Testis (tissue), 3 donors: ENCODE data around the gene MRPS27. TPM values are rescaled to one million over a fixed set of nuclear protein-coding genes. Genes with fewer than 3 reads are reported as not detected.

Source experiments
- DNase-seq: peaks from one replicate; pipeline ENCODE4 v3.0.0-alpha.2; 2019
- H3K27ac ChIP-seq, 2 donors: fragments of 200-600 bp; sonication (generic); one replicate each; pipeline ENCODE4 v1.5.1; 2019
- H3K27me3 ChIP-seq: fragments of 200-600 bp; sonication (generic); one replicate; pipeline ENCODE4 v1.5.1; 2019
- H3K36me3 ChIP-seq: fragments of 200-600 bp; sonication (generic); one replicate; pipeline ENCODE4 v1.5.1; 2017; ENCODE audit warnings: low read depth; ENCODE audit errors: missing control alignments
- H3K4me1 ChIP-seq: fragments of 200-600 bp; sonication (generic); one replicate; pipeline ENCODE4 v1.5.1; 2019
- H3K4me3 ChIP-seq, 2 donors: fragments of 200-600 bp; sonication (generic); one replicate each; pipeline ENCODE4 v1.5.1; 2017 to 2019
- H3K9me3 ChIP-seq: fragments of 200-600 bp; sonication (generic); one replicate; pipeline ENCODE4 v1.5.1; 2017
- POLR2A ChIP-seq: fragments of 450-650 bp; IDR thresholded peaks from one replicate; pipeline ENCODE4 v1.6.1; 2017; ENCODE audit warnings: antibody characterized with exemption, mild to moderate bottlenecking, moderate library complexity
- WGBS, 2 donors: methylation state at CpG; one replicate each; pipeline ENCODE4 v1.1.5; 2018; 5-methylcytosine and 5-hydroxymethylcytosine counted together
- intact Hi-C: fragments of 100-400 bp; cut with DNase I; formaldehyde crosslinking; loops from one replicate; pipeline ENCODE4 v1.15.1; 2023; ENCODE audit warnings: low total_unique reads
- polyA plus RNA-seq: library from polyadenylated mRNA; stranded (reverse); fragments of 350-450 nt; fragmentation: Illumina TruSeq; extraction: RNeasy Lipid Tissue Mini Kit (QIAGEN cat#74804); gene quantifications from one replicate; pipeline ENCODE4 v1.2.3, GENCODE V29; 2014; ENCODE audit warnings: low read depth, low replicate concordance; ENCODE audit not compliant: insufficient read depth
- total RNA-seq, 2 donors: library from RNA; depleted of rRNA; stranded (reverse); fragments of >200 nt; gene quantifications; one replicate each; pipeline ENCODE4 v1.2.3, GENCODE V29; 2016
- TF ChIP-seq, protein P1 (sequence below), 3 experiments: fragments of 450-650 bp in 2 of 3; fragments of 200-600 bp in 1 of 3; sonication (generic) in 1 of 3; IDR thresholded peaks; one replicate each; pipeline ENCODE4 v1.5.1; 2016 to 2019; ENCODE audit warnings: antibody characterized with exemption in 3 of 3, mild to moderate bottlenecking in 2 of 3, moderate library complexity in 1 of 3

Gene MRPS27
- total and polyA plus RNA-seq, 3 donors from 2014 or later: 35.7 to 42.6 (median 41.6) TPM

DNA sequence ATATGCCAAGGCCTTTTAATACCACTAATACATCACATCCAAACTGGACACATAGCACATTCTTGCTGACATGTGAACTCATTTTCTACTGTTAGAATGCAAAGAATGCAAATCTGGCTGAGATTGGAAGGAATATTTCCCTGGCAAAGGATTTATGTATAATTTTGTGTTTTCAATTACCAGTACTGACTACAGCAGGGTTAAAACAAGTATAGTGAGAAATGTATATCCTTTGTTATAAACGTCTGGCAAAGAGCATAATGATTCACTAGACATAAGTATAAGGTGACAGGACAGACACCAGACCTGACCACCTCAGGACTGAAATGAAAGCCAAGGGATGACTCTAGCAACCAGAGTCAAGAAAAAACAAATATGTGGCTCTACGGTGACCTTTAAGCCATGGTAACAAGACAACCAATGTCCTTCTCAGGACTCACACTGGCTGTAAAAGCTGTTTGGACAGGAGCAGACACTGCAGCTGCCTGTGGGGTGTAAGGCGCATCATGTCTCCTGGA is 95.0 kb downstream of the MRPS27 start:
- no peak for DNase-seq
- no peaks in the 10 kb centered on the region for H3K4me1 ChIP-seq
- TF ChIP-seq, protein P1, sequence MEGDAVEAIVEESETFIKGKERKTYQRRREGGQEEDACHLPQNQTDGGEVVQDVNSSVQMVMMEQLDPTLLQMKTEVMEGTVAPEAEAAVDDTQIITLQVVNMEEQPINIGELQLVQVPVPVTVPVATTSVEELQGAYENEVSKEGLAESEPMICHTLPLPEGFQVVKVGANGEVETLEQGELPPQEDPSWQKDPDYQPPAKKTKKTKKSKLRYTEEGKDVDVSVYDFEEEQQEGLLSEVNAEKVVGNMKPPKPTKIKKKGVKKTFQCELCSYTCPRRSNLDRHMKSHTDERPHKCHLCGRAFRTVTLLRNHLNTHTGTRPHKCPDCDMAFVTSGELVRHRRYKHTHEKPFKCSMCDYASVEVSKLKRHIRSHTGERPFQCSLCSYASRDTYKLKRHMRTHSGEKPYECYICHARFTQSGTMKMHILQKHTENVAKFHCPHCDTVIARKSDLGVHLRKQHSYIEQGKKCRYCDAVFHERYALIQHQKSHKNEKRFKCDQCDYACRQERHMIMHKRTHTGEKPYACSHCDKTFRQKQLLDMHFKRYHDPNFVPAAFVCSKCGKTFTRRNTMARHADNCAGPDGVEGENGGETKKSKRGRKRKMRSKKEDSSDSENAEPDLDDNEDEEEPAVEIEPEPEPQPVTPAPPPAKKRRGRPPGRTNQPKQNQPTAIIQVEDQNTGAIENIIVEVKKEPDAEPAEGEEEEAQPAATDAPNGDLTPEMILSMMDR (IDR thresholded peaks at IDR 0.05): no peak
- no peak for TF ChIP-seq POLR2A
- H3K27me3 ChIP-seq: no peaks in the 10 kb centered on the region
- H3K36me3 ChIP-seq: no peaks in the 10 kb centered on the region
- H3K4me3 ChIP-seq: no peak overlapping the region
- intact Hi-C loops: no loop called here
- no peak overlapping the region for H3K27ac ChIP-seq
- H3K9me3 ChIP-seq: no peaks in the 10 kb centered on the region
- WGBS, 2 donors: 83 to 86% methylated on average over 3 of the region's 3 CpGs

DNA sequence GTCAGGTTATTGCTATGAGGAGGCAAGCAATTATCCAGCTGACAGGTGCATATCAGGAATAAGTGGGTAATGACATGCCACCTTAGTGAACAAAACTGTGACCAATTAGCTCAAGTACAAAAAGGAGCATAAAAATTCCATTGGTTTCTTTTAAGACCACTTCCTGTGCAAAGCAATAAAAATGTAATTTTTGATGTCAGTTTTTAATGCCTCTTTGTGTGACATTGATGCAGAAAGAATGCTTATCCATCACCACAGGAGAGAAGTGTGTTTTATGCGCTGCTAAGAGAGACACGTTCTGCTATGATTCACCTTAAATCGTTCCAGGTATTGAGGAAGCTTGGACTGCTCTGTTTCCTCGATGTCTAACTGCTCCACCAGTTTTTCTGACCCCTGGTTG is 96.7 kb downstream of the MRPS27 start:
- Histone ChIP-seq H3K9me3 (no peaks in the 10 kb centered on the region), H3K27me3 (no peaks in the 10 kb centered on the region), H3K36me3 (no peaks in the 10 kb centered on the region), H3K27ac (no peak overlapping the region), H3K4me3 (no peak overlapping the region), H3K4me1 (no peaks in the 10 kb centered on the region)
- WGBS, 2 donors: 92 to 96% methylated on average over 4 of the region's 4 CpGs
- TF ChIP-seq POLR2A: no peak
- TF ChIP-seq, protein P1 (IDR thresholded peaks at IDR 0.05): no peak
- no peak for DNase-seq
- intact Hi-C loops: no loop called here

DNA sequence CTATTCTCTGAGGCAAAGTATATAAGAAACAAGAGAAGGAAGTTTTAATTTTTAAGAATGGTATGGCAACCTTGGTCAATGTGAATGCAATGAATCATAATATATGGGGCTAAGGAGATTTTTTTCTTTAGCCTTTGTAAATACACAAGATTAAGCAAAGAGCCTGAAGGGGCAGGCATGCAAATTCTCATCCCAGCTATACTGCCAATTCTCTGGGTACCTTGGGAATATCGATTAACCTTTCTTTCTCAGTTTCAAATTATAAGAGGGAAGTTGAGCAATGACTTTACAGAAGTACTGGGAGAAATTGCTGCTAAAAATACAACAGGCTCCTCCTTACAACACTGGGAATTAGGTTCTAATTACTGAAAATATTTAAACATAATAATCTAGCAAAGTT is 97.5 kb downstream of the MRPS27 start:
- intact Hi-C loops: no loop called here
- H3K4me1 ChIP-seq: no peaks in the 10 kb centered on the region
- no peak overlapping the region for H3K27ac ChIP-seq
- H3K9me3 ChIP-seq: no peaks in the 10 kb centered on the region
- H3K4me3 ChIP-seq: no peak overlapping the region
- H3K36me3 ChIP-seq: no peaks in the 10 kb centered on the region
- no peaks in the 10 kb centered on the region for H3K27me3 ChIP-seq
- WGBS, 2 donors: 75 to 98% methylated on average over 1 of the region's 1 CpG
- no peak for TF ChIP-seq POLR2A
- TF ChIP-seq, protein P1 (IDR thresholded peaks at IDR 0.05): no peak
- no peak for DNase-seq

DNA sequence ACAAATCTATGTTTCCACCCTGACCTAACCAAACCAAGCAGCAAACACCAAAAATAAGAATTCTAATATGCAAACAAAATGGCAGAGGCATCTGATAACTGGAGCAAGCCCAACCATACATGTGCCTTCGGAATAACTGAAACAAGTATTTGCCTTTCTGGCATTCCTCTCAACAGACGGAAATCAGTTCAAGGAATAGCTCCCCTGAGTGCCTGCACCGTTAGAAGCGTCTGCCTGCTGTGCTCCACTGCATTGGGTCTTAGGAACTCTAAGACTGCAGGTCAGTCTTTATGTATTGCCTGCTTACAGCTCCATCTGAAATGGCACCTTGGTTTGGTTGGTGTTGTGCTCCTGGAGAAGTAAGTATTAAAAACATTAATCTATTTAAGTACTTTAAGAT is 98.5 kb downstream of the MRPS27 start:
- Histone ChIP-seq H3K36me3 (no peaks in the 10 kb centered on the region), H3K4me3 (no peak overlapping the region), H3K27ac (no peak overlapping the region), H3K9me3 (no peaks in the 10 kb centered on the region), H3K4me1 (no peaks in the 10 kb centered on the region), H3K27me3 (no peaks in the 10 kb centered on the region)
- WGBS, 2 donors: 81 to 82% methylated on average over 4 of the region's 4 CpGs
- DNase-seq: no peak
- TF ChIP-seq, protein P1 (IDR thresholded peaks at IDR 0.05): no peak
- no peak for TF ChIP-seq POLR2A
- intact Hi-C loops: no loop called here

DNA sequence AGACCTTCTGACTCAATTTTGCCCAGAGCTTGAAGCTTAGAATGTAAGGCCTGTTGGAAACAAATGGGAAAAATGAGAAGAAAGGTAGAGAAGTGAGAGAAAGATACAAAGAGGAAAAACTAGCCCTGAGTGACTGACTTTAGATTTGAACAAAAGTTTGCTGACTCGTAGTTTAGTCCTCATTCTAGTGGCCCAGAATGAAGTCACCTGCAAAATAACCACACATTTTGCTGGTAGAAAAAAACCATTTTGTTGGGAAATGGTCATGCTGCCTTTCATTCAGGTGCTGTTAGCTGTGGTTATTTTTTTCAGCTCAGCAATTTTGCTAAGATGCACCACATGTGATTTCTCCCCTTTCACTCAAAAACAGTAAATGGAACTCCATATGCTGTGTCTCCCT is 98.9 kb downstream of the MRPS27 start:
- DNase-seq: no peak
- Histone ChIP-seq H3K27ac (no peak overlapping the region), H3K27me3 (no peaks in the 10 kb centered on the region), H3K9me3 (no peaks in the 10 kb centered on the region), H3K4me3 (no peak overlapping the region), H3K4me1 (no peaks in the 10 kb centered on the region), H3K36me3 (no peaks in the 10 kb centered on the region)
- 91 to 93% methylated on average over 1 of the region's 1 CpG for WGBS, 2 donors
- TF ChIP-seq POLR2A: no peak
- TF ChIP-seq, protein P1 (IDR thresholded peaks at IDR 0.05): no peak
- intact Hi-C loops: no loop called here
